GM10248 (cell line): Measurements from ENCODE around the gene GNG2.

Experiments
- CTCF ChIA-PET: fragments of 300-600 bp; sonication (Branson Sonifier 250); formaldehyde crosslinking; extraction: SDS; loops from one replicate; lab custom pipeline; 2021; ENCODE audit warnings: antibody characterized with exemption; lab: Yijun Ruan, JAX
- POLR2A ChIA-PET: fragments of 350-650 bp; sonication (Branson Sonifier 250); formaldehyde crosslinking; extraction: SDS; loops from one replicate; lab custom pipeline; 2020; ENCODE audit warnings: antibody characterized with exemption; lab: Yijun Ruan, JAX
- DNase-seq: peaks from one replicate; pipeline ENCODE4 v3.0.0; 2012; ENCODE audit errors: extremely low spot score
- CTCF ChIP-seq: IDR thresholded peaks from 2 replicates; pipeline ENCODE4 v1.5.1; 2012; ENCODE audit warnings: mild to moderate bottlenecking, low read depth; ENCODE audit errors: extremely low read depth, missing control alignments, control extremely low read depth

Gene GNG2

GRCh38 chr14:51849097-51849496 is 11.3 kb upstream of the GNG2 start:
- POLR2A ChIA-PET = interaction anchor here (0.9 kb wide), 1 partner anchor 9 kb away, joined by 3 read pairs; no protein-coding TSS in a partner anchor
- TF ChIP-seq CTCF = no peak
- CTCF ChIA-PET = interaction anchor here (1.0 to 1.2 kb wide), 2 partner anchors 10 to 28 kb away, joined by 3 read pairs; no protein-coding TSS in a partner anchor
- DNase-seq = no peak

GRCh38 chr14:51850651-51851050 is 9.8 kb upstream of the GNG2 start:
- no peak for DNase-seq
- TF ChIP-seq CTCF = no peak
- POLR2A ChIA-PET = no interaction called here
- CTCF ChIA-PET = interaction anchor here (1.2 to 3.3 kb wide), 2 partner anchors 10 kb away, joined by 5 to 14 read pairs; partner anchors contain the start of gene GNG2

GRCh38 chr14:51852541-51852940 is 7.9 kb upstream of the GNG2 start:
- CTCF ChIA-PET = interaction anchor here (1.0 to 3.3 kb wide), 6 partner anchors 8 to 112 kb away, joined by 3 to 14 read pairs (median 4); partner anchors contain the start of gene GNG2
- TF ChIP-seq CTCF = no peak
- POLR2A ChIA-PET = no interaction called here
- no peak for DNase-seq

- POLR2A ChIA-PET = no interaction called here
- DNase-seq = no peak
Observed at GRCh38 chr14:51855234-51855633, 5.2 kb upstream of the GNG2 start.

GRCh38 chr14:51856792-51857296 is 3.6 kb upstream of the GNG2 start:
- no peak for TF ChIP-seq CTCF
- CTCF ChIA-PET = interaction anchor here (1.4 to 1.6 kb wide), 2 partner anchors 8 to 25 kb away, joined by 3 read pairs; no protein-coding TSS in a partner anchor
- POLR2A ChIA-PET = no interaction called here
- no peak for DNase-seq

More at GRCh38 chr14:51855234-51855633, 5.2 kb upstream of the GNG2 start:
- CTCF ChIA-PET = interaction anchor here (0.7 to 1.6 kb wide), 5 partner anchors 9 to 124 kb away, joined by 3 read pairs; no protein-coding TSS in a partner anchor
- TF ChIP-seq CTCF = no peak

GRCh38 chr14:51859131-51859530 is 1.3 kb upstream of the GNG2 start:
- POLR2A ChIA-PET = no interaction called here
- no peak for TF ChIP-seq CTCF
- CTCF ChIA-PET = interaction anchor here (1.0 to 2.3 kb wide), 2 partner anchors 10 to 12 kb away, joined by 3 to 6 read pairs; no protein-coding TSS in a partner anchor
- no peak for DNase-seq
